Stimulated activated CD4-positive, alpha-beta T cell treated with anti-CD3 and anti-CD28 coated beads, Interleukin-15, amount 100 ng/mL, for 1 hour (primary cell): ENCODE results near the gene TTC34.

Experiments used
- DNase-seq, 2 donors: peaks; one replicate each; pipeline ENCODE4 v3.0.0-alpha.2; 2020; ENCODE audit warnings: low read depth in 1 of 2, low spot score in 1 of 2

Gene TTC34

DNA sequence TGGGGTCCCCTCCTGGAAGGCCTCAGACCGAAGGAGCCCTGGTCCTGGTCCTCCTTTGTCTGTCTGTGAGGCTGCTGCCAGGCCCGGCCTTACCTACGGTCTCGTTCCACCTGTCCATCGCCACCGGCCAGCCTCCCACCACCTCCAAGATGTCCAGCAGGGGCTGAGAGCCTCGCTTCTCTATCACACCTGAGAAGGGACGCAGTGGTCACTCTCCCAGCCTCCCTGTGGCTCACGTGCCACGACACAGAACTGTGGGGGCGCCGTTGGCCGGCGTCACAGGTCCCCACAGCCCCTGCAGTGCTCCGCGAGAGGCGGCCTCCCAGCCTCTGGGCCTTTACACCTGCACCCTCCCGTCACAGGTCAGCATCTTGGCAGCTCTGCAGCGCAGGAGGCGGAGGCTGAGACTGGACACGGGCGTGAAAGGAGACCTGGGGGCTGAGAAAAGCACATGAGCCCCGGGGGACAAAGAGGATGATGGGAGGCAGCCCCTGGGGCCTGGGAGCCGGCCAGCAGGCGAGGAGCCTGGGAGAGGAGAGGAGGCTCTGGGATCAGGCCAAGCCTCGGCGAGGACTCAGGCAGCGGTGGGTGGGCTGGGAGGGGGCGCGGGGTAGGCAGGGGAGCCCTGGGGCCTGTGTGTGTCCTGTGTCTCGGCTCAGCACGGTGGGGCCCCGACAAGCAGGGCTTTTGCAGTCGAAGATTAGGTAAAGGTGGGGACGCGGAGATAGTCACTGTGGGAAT lies 194.4 kb downstream of the TTC34 start:
- DNase-seq: no peak

- DNase-seq: no peak
These were observed 195.1 kb downstream of the TTC34 start for GRCh38 chr1:2606396-2606880.

DNA sequence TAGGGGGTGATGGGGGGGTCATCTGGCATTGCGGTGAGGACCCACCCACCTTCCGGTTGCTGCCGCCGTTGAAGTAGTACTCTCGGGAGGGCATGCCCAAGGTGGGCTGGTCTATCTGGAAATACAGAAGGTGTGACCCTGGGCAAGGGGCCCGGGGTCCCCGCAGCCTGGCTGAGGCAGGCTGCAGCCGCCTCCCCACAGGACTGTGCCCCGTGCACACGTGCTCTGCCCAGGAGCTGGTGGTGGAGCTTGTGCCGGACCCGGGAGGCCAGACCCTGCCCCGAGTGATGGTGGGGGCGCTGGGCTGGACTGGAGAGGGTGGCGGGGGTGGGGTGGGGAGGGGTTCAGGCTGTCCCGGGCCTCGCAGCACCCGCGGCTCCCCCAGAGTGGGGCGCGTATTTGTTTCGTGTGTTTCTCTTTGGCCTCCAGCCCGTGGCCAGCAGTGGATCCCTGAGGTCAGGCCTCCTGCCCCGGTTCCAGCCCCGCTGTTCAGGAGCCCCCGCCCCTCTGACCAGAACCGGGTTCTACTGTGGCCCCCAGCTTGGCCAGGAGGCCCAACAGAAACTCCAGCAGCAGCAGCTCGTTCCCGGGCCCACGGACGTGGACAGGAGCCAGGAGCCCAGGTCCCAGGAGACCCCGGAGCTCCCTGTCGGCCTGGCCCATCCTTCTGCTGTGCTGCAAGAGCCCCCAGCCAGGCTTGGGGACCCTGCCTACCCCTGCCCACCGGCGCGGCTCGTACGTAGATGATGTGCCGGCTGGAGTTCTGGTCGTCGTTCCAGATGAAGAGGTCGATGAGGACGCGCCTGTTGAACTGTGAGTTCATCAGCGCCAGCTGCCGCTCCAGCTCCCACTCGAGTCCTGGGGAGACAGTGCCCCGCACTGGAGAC lies 195.7 kb downstream of the TTC34 start:
- no peak for DNase-seq

DNA sequence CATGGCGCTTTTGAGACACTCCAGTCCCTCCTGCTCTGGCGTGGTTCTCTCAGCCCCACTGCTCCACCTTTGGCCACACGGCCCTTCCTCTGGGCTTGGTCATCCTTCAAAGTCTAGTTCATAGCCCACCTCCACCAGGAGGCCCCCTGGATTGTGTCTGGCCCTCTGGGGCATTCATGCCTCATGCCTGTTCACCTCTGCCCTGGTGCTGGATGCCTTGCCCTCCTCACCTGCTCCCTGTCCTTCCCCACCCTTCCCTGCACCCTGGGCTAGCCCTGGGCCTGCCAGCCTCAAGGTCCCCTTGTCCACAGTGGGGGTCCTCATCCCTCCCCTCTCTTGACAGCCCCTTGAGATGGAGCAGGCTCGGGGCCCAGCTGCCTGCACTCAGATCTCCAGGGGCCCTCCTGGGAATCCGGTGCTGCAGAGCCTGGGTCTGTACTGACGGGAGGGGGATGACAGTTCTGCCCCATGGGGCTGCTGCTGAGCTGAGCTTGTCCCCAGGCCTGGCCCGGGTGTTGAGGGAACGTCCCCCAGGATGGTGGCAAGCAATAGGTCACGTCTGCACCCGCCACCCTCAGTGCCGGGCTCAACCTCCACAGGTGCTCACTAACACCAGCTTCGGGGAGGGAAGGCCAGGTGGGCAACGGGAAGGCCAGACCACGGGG lies 196.5 kb downstream of the TTC34 start:
- DNase-seq: no peak

GRCh38 chr1:2604156-2604843 lies 197.2 kb downstream of the TTC34 start:
- DNase-seq: no peak

- DNase-seq: no peak
These were observed 197.9 kb downstream of the TTC34 start for GRCh38 chr1:2603521-2604155.

DNA sequence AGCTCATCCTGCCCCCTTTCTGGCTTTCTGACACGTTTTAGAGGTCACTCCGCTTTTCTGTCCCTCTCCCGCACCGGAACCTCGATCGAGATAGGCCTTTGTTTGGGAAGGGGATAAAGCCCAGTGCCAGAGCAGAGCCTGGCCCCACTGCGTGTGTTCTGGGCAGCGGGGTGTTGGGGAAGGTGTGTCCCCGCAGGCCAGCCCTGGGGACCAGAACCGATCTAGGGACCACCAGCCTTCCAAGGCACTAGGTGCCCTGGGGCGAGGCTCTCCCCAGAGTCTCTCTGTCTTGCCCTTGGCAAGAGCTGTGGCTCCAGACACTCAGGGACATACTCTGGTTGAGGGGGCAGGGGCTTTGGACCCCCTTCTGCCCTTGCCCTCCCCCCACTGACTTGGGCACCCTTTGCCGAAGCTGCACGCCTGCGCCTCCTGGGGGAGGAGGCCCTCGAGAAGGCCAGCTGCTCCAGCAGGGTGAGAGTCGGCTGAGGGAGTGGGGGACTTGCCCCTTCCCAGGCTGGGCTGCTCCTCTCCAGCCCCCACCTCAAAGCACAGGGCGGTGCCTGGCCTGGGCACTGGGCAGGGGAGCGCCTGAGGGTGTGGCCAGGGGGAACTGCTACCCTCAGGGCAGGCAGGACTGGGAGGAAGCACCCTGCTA lies 198.5 kb downstream of the TTC34 start:
- no peak for DNase-seq

DNA sequence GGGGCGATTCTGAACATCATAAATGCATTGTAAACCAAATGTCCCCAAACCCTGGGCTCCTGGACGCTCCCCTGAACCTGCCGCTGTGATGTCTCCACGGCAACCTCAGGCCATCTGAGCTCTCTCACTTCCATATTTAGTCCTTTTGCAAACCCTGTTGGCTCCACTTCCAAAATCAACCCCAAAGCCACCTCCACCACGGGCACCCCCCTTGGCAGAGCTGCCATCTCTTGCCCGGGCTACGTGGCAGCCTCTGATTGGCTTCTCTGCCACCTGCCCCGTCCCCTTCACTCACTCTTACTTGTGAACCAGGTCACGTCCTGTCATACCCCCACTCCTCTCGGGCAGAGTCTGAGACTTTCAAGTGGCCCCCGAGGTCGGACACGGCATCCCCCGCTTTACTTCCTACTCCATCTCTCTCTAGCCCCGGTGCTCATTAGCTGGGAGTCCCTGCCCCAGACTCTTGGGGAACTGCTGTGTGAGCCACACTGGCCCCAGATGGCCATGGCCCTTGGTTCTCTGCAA lies 199.1 kb downstream of the TTC34 start:
- DNase-seq: no peak

- no peak for DNase-seq
These were observed 199.7 kb downstream of the TTC34 start for GRCh38 chr1:2601721-2602303.

GRCh38 chr1:2598329-2598931 lies 203.1 kb downstream of the TTC34 start:
- no peak for DNase-seq

DNA sequence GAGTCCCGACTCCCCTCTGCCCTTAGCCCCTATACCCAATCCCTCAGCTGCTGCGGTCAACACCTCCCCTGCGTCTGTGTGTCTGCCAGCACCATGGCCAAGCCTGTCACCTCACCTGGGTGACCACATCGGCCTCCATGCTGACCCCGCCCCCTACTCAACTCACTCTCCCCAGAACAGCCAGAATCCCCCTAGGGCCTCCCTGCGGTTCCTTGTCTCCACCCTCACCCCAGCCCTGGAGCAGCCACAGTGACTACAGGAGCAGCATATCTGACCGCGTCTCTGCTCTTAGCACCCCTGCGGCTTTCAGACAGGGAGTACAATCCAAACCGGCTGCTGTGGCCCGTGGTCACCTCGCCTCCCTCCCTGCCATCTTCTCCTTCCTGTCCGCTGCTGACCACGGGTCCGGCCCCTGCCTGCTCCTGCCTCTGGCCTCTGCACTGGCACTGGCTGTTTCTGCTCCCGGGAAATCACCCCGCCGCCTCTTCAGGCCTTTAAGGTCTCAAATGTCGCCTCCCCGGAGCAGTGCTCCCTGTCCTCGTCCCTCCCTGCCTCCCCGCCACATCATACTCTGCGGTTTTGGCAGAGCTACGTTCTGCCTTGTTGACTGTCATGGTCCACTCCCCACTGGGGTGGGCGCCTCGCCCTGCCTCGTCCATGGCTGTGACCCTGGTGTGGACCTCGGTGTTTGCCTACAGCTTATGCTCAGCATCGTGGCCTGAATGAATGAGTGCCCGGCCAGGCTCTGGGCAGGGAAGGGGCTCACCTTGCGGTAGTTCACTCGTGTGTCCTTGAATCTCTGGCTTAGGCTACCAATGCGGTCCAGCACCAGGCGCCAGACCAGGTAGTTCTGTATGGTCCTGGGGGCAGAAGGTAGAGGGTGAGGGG lies 203.8 kb downstream of the TTC34 start:
- no peak for DNase-seq

DNA sequence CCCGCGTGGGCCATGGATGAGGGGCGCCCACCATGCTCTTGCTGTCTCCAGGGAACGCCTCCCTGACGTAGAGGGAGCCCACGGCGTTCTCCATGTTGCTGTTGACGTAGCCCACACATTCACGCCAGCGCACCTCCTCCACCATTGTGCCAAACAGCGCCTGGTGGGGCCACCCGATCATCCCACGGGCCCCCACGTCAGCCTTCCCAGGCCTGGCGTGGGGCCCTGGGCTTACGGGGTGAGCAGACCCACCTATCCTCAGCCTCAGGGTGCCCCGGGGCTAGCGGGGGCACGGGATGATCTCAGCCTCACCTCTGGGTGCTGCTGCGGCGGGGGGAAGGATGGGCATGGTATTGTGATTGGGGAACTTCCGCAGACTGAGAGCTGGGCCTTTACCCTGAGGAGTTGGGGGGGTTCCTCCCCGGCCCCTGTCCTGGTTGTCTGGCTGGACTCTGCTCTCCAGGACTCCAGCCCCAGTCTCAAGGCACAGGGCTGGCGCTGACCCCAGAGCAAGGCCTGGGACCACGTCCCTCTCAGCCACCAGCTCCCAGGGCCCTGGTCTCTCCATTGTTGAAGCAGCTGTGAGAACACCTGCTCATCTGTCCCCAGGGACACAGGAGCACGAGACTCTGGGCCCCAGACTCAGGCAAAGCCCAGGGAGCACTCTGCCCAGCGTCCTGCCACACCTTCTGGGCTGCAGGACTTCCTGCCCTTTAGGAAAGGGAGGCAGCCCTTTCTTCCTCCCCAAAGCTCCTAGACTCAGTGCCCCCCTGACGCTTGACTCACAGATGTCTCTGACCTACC lies 204.8 kb downstream of the TTC34 start:
- DNase-seq: no peak

DNA sequence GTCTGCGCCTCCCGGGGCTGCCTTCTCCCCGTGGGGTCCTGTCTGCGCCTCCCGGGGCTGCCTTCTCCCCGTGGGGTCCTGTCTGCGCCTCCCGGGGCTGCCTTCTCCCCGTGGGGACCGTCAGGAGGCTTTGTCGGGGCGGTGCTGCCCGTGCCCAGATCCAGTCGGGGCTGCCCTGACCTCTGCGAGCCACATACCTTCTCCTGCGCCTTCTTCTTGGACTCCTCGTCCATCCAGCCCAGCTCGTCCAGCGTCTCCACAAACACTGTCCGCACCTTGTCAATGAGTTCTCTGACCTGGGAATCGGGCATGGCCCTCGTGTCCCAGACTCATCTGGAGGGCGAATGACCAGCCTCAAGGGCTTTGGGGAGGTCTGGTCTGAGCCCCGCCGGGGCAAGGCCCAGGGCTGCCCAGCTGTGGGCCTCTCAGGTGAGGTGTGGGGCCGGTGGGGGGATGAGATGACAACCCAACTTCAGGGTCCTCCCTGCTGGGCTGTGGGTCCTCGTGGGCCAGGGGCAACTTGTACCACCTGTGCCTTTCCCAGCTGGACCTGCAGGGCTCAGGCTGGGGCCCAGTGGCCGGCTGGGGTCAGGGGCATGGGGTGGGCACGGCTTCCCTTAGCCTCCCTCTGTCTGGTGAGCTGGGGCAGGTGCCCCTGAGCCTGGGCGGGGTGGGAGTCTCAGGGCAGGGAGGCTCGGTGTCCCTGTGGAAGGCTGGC lies 205.5 kb downstream of the TTC34 start:
- no peak for DNase-seq

DNA sequence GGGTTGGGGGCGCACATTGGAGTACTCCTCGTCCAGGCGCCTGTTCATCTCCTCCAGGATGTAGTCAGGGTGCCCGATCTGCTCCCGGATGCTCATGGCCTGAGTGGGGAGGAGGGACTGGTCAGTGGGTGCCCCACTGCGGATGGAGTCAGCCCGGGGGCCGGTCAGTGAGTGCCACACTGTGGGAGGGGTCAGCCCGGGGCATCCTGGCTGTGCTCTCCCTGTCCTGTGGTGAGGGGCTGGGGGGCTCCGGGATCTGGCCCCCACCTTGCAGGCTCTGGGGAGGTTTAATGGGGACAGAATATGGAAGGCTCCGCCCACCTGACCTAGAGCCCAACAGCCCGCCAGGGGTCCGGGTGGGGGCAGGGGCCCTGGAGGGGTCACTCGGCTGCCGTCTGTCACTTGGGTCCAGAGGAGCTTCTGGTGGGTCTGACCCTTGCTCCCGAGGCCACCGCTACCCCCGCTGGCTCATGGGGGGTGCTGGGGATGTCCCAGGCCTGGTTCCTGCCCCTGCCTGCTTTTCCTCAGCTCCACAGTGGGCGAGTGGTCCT lies 206.2 kb downstream of the TTC34 start:
- no peak for DNase-seq

DNA sequence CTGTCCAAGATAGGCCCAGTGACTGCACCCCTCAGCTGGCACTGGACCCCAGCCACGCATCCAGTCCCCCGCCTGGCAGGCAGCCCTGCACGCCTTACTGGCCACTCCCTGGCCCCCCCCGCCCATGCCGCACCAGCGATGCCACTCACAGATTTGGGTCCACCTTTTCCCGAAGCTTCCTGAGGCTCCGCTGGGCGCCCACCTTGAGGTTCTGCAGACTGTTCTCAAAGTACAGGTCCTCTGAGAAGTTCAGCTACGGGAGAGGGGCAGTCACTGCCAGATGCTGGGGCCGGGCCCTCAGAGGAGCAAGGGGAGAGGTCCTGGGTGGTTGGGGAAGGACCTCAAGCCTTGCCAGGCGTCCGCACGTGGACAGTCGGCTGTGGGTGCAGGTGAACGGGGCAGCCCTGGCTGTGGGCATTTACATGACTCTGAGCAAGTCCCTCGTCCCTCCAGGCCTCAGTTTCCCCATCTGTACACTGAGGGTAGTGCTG lies 206.8 kb downstream of the TTC34 start:
- DNase-seq: no peak

DNA sequence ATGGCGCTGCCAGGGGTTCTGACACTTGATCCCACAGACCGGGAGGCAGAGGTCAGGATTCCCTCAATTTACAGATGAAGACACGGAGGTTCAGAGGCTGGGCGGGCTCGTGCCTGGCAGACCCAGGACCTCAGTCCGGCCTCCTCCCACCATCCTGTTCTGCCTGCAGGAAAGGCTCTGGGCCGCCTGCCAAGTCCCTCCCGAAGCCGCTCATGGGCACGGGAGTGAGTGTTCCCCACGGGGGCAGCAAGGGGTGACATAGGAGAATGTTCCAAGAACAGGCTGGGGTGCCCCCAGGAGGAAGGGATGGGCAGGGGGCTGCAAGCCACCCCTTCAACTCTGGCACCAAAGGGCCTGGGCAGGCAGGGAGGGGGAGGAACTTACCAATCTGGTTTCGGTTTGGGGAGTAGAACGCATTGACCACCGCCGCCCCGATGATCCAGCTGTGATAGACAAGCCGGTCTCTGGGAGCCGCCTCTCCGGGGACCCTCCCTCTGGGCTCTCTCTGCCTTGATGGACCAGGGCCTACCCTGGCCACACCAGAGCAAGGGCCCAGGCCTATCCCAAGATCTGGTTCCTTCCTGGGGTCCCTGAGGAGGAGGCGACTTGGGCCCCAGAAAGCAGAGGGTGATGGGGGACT lies 207.4 kb downstream of the TTC34 start:
- DNase-seq: no peak
